Measurements from ENCODE around the gene NLRP13. TPM values are rescaled to one million over a fixed set of nuclear protein-coding genes. Genes with fewer than 3 reads are reported as not detected.

NLRP13 gene
- total and polyA plus RNA-seq, 2 of the 8 experiments (the other 6 are each of a cell fraction or from before 2014, with no cell fraction given): not detected

DNA sequence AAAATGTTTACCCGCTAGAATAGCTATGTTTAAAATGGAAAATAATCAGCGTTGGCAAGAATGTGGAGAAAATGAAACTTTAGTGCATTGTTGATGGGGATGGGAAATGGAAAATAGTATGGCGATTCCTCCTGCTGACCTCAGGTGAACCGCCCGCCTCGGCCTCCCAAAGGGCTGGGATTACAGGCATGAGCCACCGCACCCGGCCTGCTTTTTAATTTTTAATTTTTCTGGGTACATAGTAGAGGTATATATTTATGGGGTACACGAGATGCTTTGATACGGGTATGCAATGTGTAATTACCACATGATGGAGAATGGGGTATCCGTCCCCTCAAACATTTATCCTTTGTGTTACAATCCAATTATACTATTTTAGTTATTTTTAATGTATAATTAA lies 8.2 kb upstream of the NLRP13 start (continued):
- TF ChIP-seq, protein P1, sequence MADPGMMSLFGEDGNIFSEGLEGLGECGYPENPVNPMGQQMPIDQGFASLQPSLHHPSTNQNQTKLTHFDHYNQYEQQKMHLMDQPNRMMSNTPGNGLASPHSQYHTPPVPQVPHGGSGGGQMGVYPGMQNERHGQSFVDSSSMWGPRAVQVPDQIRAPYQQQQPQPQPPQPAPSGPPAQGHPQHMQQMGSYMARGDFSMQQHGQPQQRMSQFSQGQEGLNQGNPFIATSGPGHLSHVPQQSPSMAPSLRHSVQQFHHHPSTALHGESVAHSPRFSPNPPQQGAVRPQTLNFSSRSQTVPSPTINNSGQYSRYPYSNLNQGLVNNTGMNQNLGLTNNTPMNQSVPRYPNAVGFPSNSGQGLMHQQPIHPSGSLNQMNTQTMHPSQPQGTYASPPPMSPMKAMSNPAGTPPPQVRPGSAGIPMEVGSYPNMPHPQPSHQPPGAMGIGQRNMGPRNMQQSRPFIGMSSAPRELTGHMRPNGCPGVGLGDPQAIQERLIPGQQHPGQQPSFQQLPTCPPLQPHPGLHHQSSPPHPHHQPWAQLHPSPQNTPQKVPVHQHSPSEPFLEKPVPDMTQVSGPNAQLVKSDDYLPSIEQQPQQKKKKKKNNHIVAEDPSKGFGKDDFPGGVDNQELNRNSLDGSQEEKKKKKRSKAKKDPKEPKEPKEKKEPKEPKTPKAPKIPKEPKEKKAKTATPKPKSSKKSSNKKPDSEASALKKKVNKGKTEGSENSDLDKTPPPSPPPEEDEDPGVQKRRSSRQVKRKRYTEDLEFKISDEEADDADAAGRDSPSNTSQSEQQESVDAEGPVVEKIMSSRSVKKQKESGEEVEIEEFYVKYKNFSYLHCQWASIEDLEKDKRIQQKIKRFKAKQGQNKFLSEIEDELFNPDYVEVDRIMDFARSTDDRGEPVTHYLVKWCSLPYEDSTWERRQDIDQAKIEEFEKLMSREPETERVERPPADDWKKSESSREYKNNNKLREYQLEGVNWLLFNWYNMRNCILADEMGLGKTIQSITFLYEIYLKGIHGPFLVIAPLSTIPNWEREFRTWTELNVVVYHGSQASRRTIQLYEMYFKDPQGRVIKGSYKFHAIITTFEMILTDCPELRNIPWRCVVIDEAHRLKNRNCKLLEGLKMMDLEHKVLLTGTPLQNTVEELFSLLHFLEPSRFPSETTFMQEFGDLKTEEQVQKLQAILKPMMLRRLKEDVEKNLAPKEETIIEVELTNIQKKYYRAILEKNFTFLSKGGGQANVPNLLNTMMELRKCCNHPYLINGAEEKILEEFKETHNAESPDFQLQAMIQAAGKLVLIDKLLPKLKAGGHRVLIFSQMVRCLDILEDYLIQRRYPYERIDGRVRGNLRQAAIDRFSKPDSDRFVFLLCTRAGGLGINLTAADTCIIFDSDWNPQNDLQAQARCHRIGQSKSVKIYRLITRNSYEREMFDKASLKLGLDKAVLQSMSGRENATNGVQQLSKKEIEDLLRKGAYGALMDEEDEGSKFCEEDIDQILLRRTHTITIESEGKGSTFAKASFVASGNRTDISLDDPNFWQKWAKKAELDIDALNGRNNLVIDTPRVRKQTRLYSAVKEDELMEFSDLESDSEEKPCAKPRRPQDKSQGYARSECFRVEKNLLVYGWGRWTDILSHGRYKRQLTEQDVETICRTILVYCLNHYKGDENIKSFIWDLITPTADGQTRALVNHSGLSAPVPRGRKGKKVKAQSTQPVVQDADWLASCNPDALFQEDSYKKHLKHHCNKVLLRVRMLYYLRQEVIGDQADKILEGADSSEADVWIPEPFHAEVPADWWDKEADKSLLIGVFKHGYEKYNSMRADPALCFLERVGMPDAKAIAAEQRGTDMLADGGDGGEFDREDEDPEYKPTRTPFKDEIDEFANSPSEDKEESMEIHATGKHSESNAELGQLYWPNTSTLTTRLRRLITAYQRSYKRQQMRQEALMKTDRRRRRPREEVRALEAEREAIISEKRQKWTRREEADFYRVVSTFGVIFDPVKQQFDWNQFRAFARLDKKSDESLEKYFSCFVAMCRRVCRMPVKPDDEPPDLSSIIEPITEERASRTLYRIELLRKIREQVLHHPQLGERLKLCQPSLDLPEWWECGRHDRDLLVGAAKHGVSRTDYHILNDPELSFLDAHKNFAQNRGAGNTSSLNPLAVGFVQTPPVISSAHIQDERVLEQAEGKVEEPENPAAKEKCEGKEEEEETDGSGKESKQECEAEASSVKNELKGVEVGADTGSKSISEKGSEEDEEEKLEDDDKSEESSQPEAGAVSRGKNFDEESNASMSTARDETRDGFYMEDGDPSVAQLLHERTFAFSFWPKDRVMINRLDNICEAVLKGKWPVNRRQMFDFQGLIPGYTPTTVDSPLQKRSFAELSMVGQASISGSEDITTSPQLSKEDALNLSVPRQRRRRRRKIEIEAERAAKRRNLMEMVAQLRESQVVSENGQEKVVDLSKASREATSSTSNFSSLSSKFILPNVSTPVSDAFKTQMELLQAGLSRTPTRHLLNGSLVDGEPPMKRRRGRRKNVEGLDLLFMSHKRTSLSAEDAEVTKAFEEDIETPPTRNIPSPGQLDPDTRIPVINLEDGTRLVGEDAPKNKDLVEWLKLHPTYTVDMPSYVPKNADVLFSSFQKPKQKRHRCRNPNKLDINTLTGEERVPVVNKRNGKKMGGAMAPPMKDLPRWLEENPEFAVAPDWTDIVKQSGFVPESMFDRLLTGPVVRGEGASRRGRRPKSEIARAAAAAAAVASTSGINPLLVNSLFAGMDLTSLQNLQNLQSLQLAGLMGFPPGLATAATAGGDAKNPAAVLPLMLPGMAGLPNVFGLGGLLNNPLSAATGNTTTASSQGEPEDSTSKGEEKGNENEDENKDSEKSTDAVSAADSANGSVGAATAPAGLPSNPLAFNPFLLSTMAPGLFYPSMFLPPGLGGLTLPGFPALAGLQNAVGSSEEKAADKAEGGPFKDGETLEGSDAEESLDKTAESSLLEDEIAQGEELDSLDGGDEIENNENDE (IDR thresholded peaks at IDR 0.05; ENCODE audit: insufficient replicate concordance, low read length): no peak
- TF ChIP-seq EGR1 (IDR thresholded peaks at IDR 0.05; ENCODE audit: borderline replicate concordance, low read depth, low read length): no peak
- no peak for TF ChIP-seq TBP (IDR thresholded peaks at IDR 0.05; ENCODE audit: low read depth, low read length)
- no peak for TF ChIP-seq JUN (IDR thresholded peaks at IDR 0.05; ENCODE audit: low read depth, low read length)
- TF ChIP-seq NANOG (IDR thresholded peaks at IDR 0.05; ENCODE audit: insufficient read depth, low read depth, low read length, poor library complexity, severe bottlenecking): no peak
- no peak for TF ChIP-seq KDM4A (IDR thresholded peaks at IDR 0.05; ENCODE audit: low read depth, low read length, severe bottlenecking)
- no peak for TF ChIP-seq JUND (IDR thresholded peaks at IDR 0.05; ENCODE audit: low read length)
- TF ChIP-seq SP2 (IDR thresholded peaks at IDR 0.05; ENCODE audit: low read length): no peak
- no peak for TF ChIP-seq BRCA1 (IDR thresholded peaks at IDR 0.05; ENCODE audit: low read depth, low read length)
- TF ChIP-seq BACH1 (IDR thresholded peaks at IDR 0.05; ENCODE audit: low read length): no peak
- TF ChIP-seq SIN3A (conservative IDR thresholded peaks at IDR 0.05 in 1 of 2, IDR thresholded peaks at IDR 0.05 in 1 of 2; ENCODE audit: low read depth in 1 of 2, low read length in 2 of 2): no peak
- no peak for TF ChIP-seq CREB1 (IDR thresholded peaks at IDR 0.05)
- TF ChIP-seq MAX (IDR thresholded peaks at IDR 0.05): no peak

Data from H1 (cell line).